ENCODE measurements around the gene MVB12B.

DNA sequence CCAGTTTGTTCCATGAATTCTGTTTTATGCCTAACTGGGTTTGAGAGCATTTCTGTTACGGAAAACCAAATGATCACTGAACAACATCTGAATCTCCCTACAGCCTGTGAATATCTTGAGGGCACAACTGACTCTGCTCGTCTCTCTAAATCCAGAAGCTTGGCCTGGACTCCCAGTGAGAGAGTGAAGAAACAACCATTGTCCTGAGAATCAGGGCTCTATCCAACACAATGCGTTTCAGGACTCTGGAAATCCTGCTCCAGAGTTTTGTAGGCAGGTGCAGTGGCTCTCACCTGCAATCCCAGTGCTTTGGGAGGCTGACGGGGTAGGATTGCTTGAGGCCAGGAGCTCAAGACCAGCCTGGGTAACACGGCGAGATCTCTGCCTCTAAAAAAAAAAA, 7.8 kb upstream of the MVB12B start:
- TF ChIP-seq CTCF (IDR thresholded peaks at IDR 0.05; ENCODE audit: insufficient read depth, low read length) (no peak), GABPA (IDR thresholded peaks at IDR 0.05; ENCODE audit: low read depth) (no peak)
